ENCODE results near the gene SLF2. TPM values are rescaled to one million over a fixed set of nuclear protein-coding genes. Genes with fewer than 3 reads are reported as not detected.

SLF2 gene
- total RNA-seq, 1 donor from 2014 or later, result 12.1 TPM

GRCh38 chr10:100999742-101000126 lies 87.0 kb downstream of the SLF2 start, which contains the start of gene LZTS2:
Gene LZTS2 (plus strand): TSS chr10:100999808. CDS start chr10:101002539, 2,731 bp downstream.
- peaks cover 13% of the 10 kb centered on the region for H3K36me3 ChIP-seq (ENCODE audit: control insufficient read depth, insufficient read depth, low read length)
- no peaks in the 10 kb centered on the region for H3K27me3 ChIP-seq (ENCODE audit: control insufficient read depth, insufficient read depth, low read length)
- DNase-seq (ENCODE audit: low read depth) (no peak), FAIRE-seq (no peak)
- peak within 1 kb of the TSS; percentile 97 for H3K4me3 ChIP-seq (ENCODE audit: low read depth, low read length)
- TF ChIP-seq, protein P1, sequence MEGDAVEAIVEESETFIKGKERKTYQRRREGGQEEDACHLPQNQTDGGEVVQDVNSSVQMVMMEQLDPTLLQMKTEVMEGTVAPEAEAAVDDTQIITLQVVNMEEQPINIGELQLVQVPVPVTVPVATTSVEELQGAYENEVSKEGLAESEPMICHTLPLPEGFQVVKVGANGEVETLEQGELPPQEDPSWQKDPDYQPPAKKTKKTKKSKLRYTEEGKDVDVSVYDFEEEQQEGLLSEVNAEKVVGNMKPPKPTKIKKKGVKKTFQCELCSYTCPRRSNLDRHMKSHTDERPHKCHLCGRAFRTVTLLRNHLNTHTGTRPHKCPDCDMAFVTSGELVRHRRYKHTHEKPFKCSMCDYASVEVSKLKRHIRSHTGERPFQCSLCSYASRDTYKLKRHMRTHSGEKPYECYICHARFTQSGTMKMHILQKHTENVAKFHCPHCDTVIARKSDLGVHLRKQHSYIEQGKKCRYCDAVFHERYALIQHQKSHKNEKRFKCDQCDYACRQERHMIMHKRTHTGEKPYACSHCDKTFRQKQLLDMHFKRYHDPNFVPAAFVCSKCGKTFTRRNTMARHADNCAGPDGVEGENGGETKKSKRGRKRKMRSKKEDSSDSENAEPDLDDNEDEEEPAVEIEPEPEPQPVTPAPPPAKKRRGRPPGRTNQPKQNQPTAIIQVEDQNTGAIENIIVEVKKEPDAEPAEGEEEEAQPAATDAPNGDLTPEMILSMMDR (IDR thresholded peaks at IDR 0.05; ENCODE audit: insufficient read depth, low read length, severe bottlenecking), result no peak

GRCh38 chr10:101000127-101000914 lies 87.6 kb downstream of the SLF2 start:
- TF ChIP-seq, protein P1 (IDR thresholded peaks at IDR 0.05; ENCODE audit: insufficient read depth, low read length, severe bottlenecking), result no peak
- FAIRE-seq, result no peak
- no peak for DNase-seq (ENCODE audit: low read depth)
- H3K4me3 ChIP-seq (ENCODE audit: low read depth, low read length), result peak overlapping the region; percentile 97
- no peaks in the 10 kb centered on the region for H3K27me3 ChIP-seq (ENCODE audit: control insufficient read depth, insufficient read depth, low read length)
- peaks cover 16% of the 10 kb centered on the region for H3K36me3 ChIP-seq (ENCODE audit: control insufficient read depth, insufficient read depth, low read length)

- TF ChIP-seq, protein P1 (IDR thresholded peaks at IDR 0.05; ENCODE audit: insufficient read depth, low read length, severe bottlenecking), result no peak
- H3K27me3 ChIP-seq (ENCODE audit: control insufficient read depth, insufficient read depth, low read length), result no peaks in the 10 kb centered on the region
- peak; percentile 23 for FAIRE-seq
- peak overlapping the region; percentile 97 for H3K4me3 ChIP-seq (ENCODE audit: low read depth, low read length)
- DNase-seq (ENCODE audit: low read depth), result peak; percentile 63
- H3K36me3 ChIP-seq (ENCODE audit: control insufficient read depth, insufficient read depth, low read length), result peaks cover 21% of the 10 kb centered on the region
These were observed 88.3 kb downstream of the SLF2 start for GRCh38 chr10:101000915-101001658.

DNA sequence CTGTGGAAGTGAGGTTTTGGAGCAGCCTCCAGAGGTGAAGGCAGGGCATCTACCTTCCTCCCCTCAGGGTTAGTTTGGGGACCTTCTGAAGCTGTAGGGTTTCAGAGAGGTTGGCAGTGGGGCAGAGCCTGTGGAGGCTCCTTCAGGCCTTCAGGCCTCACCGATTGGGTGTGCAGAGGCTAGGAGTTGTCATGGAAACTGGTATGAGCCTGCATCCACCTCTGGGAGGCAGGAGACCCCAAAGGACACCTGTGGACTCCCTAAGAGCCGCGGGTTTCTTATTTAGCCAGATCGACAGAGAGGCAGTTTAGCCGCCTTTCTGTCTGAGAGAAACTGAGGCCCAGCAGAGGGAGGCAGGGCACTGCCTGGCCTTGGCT lies 88.9 kb downstream of the SLF2 start:
- no peaks in the 10 kb centered on the region for H3K27me3 ChIP-seq (ENCODE audit: control insufficient read depth, insufficient read depth, low read length)
- TF ChIP-seq, protein P1 (IDR thresholded peaks at IDR 0.05; ENCODE audit: insufficient read depth, low read length, severe bottlenecking), result no peak
- no peak for DNase-seq (ENCODE audit: low read depth)
- H3K4me3 ChIP-seq (ENCODE audit: low read depth, low read length), result no peak overlapping the region
- H3K36me3 ChIP-seq (ENCODE audit: control insufficient read depth, insufficient read depth, low read length), result peaks cover 21% of the 10 kb centered on the region
- no peak for FAIRE-seq

DNA sequence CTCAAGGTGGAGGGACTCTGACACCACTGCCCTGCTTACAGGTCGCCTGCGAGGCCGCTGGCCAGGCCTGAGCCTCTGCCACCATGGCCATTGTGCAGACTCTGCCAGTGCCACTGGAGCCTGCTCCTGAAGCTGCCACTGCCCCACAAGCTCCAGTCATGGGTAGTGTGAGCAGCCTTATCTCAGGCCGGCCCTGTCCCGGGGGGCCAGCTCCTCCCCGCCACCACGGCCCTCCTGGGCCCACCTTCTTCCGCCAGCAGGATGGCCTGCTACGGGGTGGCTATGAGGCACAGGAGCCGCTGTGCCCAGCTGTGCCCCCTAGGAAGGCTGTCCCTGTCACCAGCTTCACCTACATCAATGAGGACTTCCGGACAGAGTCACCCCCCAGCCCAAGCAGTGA lies 89.7 kb downstream of the SLF2 start:
- no peak overlapping the region for H3K4me3 ChIP-seq (ENCODE audit: low read depth, low read length)
- H3K27me3 ChIP-seq (ENCODE audit: control insufficient read depth, insufficient read depth, low read length), result no peaks in the 10 kb centered on the region
- no peak for DNase-seq (ENCODE audit: low read depth)
- TF ChIP-seq, protein P1 (IDR thresholded peaks at IDR 0.05; ENCODE audit: insufficient read depth, low read length, severe bottlenecking), result no peak
- peaks cover 21% of the 10 kb centered on the region for H3K36me3 ChIP-seq (ENCODE audit: control insufficient read depth, insufficient read depth, low read length)
- FAIRE-seq, result no peak
